HCEC 1CT (cell line): ENCODE data around the gene RYK.
"Not testable (repeated sequence)": the region's sequence is repeated elsewhere in the genome, so short reads cannot be mapped to it uniquely, and the experiment has no call there.

Experiments
- DNase-seq: peaks from one replicate; pipeline ENCODE4 v3.0.0-alpha.2; 2017

RYK gene

DNA sequence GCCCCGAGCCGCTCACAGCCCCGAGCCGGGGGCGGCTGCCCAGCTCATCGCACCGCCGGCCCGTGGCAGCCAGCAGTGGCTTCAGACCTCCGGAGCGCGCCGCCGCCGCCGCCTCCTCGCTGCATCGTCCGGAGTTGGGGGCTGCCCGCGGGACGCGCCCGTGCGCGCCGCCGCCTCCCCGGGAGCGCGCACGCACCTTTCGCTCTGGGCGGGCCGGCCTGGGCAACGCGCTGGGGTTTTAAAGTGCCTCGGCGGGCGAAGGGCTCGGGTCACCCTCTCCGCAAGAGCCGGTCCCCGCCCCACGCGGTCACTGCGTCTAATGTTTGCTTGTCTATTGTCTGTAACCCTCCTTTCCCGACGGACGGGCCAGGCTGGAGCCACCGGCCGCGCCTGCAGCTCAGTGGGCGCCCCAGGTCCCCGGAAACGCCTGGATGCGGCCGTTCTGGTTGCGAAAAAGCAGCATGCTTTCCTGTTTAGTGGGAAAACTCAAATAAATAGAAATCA lies at the start of gene RYK:
Gene RYK, minus strand, starts transcription at position 143 of the 504 bp plus-strand sequence. CDS start 205 bp downstream, outside the sequence.
- DNase-seq, result peak; percentile 75

DNA sequence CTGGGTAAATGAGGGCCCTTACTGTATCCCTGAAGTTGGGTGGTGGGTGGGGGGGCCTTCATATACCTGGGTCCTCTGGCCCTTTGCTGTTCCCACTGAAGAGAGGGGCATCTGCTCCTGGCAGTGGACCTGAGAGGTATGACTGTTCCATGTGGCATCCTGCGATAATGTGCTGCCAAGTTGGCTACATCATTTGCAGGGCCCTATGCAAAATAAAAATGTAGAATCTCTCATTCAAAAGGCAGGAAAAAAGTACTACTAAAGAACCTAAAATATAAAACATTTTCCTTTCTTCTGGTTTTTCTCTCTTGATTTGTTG lies 49.2 kb upstream of the RYK start:
- no peak for DNase-seq

DNA sequence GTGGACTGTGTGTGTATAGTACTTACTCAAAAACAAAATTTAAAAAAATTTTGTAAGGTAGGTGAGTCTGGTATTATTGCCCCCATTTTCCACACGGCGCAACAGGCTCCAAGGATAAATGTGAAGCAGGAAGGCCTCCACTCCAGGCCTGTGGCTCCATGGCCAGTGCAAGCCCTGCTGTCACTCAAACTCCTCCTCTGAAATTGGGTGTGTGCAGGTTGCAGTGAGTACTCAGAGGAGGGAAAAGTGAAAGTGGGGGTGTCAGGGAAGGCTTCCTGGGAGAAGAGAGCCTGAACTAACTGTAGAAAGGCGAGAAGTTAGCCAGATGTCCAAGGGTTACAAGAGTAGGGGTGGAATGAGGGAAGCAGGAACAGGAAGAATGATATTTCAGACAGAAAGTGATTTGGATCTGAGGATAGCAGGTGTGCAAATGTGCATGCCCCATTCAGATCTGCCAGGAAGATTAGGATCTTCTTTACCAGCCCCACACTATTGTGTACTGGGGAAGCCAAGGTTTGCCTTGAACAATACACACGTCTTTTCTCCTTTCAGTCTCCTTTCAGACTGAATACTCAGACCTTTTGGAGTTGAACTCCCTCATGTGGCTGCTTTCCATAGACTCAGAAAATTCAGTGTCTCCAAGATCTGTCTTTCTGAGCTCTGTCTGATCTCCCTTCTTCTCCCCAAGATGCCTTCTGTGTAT lies 48.7 kb upstream of the RYK start:
- peak; percentile 44 for DNase-seq

DNA sequence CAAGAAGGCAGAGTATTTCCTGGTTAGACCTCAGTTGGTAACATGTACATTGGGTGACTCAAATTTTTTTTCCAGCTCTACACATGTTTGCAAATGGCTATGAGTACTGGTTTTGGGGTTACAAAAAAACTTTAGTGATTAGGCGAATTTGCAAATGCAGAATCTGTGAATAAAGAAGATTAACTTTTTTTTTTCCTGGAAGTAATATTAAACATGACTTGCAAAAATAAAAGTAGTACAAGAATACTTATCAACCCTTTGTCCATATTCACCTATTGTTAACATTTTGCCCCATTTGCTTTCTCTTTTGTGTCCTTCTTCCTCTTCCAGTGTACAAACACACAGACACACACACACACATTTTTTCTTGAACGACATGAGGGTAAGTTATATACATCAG lies 47.6 kb upstream of the RYK start:
- no peak for DNase-seq

DNA sequence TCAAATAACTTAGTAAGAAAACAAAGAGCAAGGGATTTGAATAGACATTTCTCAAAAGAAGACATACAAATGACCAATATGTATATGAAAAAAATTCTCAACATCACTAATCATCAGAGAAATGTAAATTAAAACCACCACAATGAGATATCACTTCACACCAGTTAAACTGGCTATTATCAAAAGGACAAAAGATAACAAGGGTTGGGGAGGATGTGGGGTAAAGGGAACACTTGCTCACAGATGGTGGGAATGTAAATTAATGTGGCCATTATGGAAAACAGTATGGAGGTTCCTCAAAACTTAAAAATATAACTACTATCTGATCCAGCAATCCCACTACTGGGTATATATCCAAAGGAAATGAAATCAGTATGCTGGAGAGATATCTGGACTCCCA lies 46.0 kb upstream of the RYK start:
- no peak for DNase-seq

DNA sequence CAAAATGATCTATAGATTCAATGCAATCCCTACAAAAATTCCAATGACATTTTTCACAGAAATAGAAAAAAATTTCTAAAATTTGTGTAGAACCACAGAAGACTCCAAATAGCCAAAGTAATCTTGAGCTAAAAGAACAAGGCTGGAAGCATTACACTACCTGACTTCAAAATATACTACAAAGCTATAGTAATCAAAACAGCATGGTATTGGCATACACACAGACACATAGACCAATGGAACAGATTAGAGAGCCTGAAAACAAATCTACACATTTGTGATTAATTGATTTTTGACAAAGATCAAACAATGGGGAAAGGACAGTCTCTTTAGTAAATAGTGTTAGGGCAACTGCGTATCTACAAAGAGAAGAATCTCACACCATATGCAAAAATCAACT lies 45.3 kb upstream of the RYK start:
- no peak for DNase-seq

DNA sequence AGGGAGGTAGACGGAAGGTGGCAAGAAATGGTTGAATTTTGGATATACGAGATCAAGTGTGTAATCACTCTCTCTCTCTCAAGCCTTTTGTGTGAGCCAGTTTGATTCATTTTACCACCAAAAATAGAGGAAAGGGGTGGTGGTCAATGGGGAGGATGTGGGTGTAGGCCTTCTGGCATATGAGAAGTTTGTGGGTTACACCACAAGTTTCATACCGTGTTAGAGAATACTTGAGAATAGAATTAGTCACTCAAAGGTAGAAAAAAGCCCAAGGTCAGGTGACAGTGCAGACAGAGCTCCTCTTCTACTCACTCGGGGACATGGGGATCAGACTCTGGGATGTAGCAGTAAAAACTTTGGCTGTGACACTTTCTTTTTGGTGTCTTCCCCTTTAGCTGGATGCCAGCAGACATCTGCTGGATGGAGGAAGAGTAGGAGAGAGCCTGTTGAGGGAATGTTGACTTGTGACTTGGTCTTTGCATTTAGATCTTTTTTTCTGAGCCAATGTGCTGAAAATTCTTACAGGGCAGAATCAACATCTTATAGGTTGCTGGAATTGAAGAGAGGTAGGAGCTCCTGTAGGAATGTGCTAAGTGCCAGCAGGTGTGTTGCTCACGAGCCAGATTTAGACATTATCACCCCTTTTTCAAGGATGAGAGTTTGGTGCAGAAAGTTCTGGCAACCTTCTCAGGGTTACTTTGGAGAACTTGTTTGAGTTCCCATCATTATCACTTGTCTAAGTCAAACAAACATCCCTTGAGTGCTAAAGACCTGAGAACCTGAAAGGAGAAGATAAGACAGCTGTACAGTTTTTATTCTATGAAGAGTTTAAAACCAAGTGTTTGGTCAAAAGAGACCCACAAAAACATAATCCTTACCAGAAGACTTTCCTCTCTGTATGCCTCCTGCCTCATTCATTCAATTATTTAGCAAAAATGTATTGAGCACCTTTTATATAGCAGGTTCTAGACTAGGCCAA lies 43.9 kb upstream of the RYK start:
- no peak for DNase-seq

DNA sequence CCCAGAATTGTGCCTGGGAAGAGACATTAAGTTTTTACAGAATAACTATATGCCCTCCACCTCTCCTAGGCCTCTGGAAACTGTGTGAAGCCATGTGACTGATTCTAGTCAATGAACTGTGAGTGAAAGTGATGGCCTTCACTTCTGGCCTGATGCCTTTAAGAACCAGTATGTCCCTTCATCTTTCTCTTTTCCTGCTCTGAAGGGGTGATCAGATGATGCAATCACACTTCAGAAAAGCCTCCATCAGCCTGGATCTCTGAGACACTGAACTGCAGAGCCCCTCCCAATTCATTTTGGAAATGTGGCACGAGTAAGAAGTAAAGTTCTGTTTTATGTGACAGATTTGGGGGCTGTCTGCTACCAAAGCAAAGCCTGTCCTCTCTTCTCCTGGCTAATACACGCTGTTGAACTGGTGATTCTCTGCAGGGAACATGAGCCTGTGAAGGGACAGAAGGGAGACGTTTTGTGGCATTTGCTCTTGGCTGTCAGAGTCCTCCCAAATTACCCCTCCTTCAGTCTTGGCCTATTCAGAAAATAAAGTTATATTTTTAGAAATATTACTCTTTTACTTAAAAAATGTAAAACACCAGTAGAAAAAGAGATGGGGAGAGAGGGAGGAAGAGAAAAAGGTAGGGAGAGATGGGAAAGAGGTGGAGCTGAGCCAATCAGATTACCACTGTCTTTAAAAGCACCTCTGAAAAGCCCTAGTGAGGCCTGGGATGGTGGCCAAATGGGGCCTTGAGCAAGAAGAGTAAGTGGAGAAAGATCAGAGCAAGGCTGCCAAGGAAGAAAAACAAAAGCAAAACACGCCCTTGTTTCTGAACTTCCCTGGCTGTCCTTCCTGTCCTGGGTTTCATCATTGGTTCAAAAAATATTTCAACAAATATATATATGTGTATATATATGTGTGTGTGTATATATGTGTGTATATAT lies 40.9 kb upstream of the RYK start:
- DNase-seq, result peak; percentile 60

DNA sequence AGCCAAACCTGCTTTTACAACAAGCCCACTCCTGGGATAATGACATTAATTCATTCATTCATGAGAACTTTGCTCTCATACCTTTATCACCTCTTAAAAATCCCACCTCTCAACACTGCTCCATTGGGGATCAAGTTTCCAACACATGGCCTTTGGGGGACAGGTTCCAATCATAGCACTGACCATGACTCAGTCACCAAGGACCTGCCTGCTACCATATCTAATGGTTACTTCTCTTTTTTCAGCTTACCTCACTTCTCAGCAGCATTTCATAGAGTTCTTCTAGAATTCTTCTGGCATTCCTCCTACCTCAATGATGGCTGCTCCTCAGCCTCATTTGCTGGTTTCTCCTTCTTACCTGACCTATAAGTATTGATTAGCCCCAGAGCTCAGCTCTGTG lies 36.9 kb upstream of the RYK start:
- DNase-seq, result no peak

DNA sequence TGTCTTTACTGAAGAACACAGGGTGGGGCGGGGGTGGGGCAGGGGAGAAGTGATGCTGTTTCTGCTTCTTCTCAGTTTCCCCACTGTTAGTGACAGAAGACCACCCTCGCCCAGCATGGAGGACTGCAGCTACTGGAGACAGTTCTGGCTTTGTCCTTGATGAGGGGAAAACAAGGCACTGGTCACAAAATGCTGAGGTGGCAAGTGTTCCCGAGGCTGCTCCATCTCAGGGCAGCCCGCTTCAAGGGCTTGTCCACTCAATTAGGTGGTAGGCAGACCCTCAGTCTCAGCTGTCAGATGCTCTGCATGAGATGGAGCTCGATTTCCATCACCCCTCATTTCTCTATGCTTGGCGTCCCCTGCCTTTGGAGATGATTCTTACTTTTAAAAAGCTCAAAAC lies 33.8 kb upstream of the RYK start:
- no peak for DNase-seq

DNA sequence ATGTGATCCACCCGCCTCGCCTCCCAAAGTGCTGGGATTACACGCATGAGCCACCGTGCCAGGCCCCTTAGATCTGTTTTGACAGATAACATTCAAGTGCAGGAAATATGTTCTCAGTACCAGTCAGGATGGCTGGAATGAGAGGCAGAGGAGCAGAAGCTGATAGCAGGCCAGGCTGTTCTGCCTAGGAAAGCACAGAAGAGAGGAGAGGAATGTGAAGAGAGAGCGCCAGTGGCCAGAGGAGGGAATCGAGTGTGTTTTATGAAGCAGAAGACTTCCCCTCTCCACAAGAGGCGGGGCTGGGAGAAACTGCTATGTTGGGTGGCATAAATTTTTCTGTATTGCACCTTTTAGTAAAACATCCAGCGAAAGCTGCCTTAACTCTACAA lies 32.0 kb upstream of the RYK start:
- no peak for DNase-seq

DNA sequence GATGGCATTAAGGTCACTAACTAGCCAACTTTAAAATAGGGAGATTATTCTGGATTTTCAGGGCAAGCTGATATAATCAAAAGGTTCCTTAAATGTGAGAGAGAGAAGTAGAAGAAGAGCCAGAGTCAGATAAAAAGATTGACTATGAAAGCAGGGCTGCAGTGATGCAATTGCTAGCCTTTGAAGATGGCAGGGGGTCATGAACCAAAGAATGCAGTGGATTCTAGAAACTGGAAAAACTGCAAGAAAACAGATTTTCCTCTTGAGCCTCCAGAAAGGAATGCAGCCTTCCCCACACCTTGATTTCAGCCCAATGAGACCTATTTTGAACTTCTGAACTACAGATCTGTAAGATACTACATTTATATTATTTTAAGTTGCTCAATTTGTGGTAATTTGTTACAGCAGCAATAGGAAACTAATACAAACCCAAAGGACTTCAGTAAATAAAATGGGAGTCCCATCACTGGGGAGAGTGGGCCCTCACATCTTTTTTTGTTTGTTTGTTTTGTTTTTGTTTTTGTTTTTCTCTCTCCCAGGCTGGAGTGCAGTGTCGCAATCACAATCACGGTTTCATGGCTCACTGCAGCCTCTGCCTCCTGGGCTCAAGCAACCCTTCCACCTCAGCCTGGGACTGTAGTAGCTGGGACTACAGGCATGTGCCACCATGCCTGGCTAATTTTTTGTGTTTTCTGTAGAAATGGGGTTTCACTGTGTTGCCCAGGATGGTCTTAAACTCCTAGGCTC lies 31.4 kb upstream of the RYK start:
- DNase-seq, result no peak

DNA sequence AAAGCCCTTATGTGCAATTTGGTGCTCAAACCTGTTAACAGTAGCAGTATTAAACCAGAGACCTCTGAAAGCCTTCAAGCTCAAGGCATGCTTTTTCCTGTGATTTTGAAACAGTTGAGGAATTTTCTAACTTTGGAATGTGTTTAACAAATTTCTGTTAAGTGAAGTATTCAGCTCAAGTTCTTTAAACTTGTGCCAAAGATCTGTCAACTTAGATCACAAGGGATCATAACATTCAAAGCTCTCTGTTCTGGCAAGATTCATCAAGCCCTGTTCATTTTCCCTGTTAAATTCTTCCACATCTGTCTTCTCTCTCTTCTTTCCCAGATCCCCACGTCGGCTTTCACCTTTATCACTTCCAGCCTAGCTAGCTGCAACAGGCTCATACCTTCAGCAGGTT lies 28.8 kb upstream of the RYK start:
- peak; percentile 5 for DNase-seq

DNA sequence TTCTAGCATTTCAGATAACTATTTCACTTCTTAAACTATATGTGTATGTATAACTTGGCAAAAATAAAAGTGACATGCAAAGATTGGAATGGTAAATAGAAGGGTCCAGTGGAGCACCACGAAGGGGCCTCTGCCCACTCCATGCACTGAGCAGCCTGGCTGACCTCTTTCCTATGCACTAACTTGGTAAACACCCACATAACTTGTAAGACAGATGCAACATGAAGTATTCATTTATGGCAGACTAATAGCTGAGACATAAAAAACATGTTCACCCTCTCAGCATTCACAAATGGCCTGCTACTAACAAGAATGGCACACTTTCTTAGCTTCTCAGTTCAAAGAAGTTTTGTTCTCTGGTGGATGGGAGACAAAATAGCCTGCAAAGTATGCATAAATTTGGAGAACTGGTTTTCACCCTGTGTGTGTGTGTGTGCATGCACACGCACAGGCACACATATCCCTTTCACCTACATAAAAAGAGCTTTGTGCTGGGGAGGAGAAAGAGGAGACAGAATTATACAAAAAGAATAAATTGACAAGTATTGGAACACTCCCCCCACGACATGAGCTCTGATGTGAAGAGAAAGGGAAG lies 26.5 kb upstream of the RYK start:
- DNase-seq, result no peak

DNA sequence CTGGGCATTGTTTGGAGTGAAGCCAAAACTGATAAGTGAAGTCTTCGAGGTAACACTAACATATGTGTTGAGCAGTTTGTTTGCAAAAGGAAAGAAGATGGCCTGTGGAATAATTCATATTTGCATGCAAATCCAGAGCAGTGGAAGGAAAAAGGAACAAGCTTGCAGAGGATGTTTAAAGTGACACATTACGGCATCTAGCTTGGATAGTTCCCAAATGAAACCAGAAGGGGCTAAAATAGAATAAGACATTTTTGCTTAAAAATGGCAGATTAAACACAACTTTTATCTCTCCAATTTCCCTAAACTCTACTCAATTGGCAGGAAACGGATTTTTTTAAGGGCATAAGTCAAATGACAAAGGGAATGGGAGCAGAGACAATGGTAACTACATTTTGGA lies 25.4 kb upstream of the RYK start:
- no peak for DNase-seq

DNA sequence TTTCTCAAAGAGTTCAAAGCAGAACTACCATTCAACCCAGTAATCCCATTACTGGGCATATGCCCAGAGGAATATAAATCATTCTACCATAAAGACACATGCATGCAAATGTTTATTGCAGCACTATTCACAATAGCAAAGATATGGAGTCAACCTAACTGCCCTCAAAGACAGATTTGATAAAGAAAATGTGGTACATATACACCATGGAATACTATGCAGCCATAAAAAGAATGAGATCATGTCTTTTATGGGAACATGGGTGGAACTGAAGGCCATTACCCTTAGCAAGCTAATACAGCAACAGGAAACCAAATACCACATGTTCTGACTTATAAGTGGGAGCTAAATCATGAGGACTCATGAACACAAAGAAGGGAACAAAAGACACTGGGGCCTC lies 24.5 kb upstream of the RYK start:
- not testable (repeated sequence) for DNase-seq

DNA sequence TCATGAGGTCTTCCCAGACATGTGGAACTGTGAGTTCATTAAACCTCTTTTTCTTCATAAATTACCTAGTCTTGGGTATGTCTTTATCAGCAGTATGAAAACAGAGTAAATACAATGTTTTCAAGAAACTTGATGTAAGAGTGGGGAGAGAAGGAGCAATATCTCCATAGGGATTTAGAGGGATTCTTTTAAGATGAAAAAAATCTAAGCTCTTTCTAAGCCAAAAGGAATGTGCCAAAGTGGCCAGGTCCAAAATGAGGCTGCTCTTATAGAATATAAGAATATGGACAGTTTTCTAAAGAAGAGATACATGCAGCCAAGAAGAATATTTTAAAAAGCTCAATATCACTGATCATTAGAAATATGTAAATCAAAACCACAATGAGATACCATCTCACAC lies 23.9 kb upstream of the RYK start:
- DNase-seq, result no peak

DNA sequence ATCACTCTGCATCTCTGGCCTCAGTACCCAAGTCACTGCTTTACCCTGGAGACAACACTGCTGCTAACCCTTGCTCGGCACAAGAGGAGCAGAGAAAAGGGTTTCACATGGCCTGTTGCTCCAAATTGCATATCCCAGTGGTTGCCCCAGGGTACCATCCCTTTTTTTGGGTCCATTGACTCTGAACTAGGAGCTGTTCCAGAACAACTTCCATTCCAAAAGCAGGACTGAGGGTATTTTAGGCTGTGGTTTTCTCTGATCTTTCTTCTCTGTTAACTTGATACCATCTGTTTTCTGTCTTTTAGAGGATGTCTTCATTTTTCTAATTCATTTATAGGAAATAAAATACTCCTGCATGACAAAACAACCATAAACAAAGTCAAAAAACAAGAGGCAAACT lies 17.3 kb upstream of the RYK start:
- DNase-seq, result no peak

DNA sequence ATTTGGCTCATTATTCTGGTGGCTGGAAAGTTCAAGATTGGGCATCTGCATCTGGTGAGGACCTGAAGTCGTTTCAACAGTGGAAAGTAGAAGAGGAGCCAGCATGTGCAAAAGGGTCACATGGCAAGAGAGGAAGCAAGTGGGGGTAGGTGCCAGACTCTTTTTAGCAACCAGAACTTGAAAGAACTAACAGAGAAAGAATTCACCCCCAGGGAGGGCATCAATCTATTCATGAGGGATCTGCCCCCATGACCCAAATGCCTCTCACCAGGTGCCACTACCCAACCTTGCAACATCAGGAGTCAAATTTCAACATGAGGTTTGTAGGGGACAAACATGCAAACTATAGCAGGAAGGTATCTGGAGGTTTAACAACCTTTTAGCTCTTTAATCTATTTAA lies 10.3 kb upstream of the RYK start:
- DNase-seq, result no peak

DNA sequence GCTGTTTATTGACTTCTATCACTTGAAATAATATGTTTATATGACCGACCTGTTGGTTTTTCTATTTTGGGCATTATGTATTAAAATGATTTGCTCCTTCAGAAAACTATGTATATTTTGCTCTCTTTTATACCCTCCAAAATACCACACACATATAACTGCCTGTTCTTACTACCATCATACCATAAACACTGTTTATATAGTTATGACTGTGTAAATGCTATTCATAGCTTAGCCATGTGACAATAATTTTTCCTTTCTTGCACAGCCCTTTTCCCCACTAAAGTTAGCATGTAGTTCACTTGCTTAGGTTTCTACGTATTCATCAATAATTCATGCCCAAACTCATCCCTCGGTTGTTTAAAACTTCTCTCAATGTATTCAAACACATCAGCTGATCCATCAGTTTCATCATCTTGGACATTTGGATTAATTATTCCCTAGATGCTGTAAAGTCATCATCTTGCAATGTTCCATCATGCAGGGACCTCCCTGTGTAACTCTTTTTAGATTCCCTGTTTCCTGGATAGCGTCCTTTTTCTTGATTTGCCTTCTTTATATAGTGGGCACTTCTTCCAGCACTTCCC lies 8.2 kb upstream of the RYK start:
- DNase-seq, result peak; percentile 24

DNA sequence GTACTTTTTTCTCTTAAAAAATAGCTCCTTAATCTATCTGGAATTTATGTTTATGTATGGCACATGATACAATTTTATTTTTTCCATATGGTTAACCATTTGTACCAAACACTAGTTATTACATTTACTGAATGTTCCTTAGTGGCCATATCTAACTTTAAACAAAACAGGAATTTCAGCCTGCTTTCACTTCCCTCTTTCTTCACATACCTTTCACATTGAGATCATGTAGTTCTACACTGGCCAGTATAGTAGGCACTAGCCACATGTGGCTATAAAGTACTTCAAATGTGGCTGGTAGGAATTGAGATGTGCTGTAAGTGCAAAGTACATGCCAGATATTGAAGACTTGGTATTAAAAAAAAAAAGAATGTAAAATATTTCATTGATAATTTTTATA lies 4.7 kb upstream of the RYK start:
- no peak for DNase-seq
